RWPE2 (cell line): Measurements from ENCODE around the gene CLDN6.
"Not testable (repeated sequence)": the region's sequence is repeated elsewhere in the genome, so short reads cannot be mapped to it uniquely, and the experiment has no call there.

Source experiments
- ATAC-seq: fragments of 200-7000 bp; cut with Tn5 transposase; 3 replicates; pipeline ENCODE4 v1.9.1; 2021; ENCODE audit warnings: low read depth
- DNase-seq: peaks from one replicate; pipeline ENCODE4 v3.0.0-alpha.2; 2020; ENCODE audit warnings: low spot score
- H3K27ac ChIP-seq: fragments of 450-650 bp; 2 replicates; pipeline ENCODE4 v1.5.1; 2017; ENCODE audit warnings: mild to moderate bottlenecking; ENCODE audit not compliant: poor library complexity, severe bottlenecking
- H3K27me3 ChIP-seq: fragments of 250-450 bp; sonication (Bioruptor Pico); 2 replicates; pipeline ENCODE4 v1.5.1; 2021; ENCODE audit warnings: mild to moderate bottlenecking, moderate library complexity; ENCODE audit not compliant: insufficient read depth, poor library complexity, severe bottlenecking
- H3K36me3 ChIP-seq: fragments of 250-450 bp; sonication (Bioruptor Pico); 2 replicates; pipeline ENCODE4 v1.5.1; 2020; ENCODE audit warnings: low read depth, mild to moderate bottlenecking, moderate library complexity
- H3K4me1 ChIP-seq: fragments of 250-450 bp; sonication (Bioruptor Pico); 2 replicates; pipeline ENCODE4 v1.5.1; 2021; ENCODE audit warnings: mild to moderate bottlenecking, moderate library complexity; ENCODE audit not compliant: insufficient read depth, poor library complexity, severe bottlenecking
- H3K4me3 ChIP-seq: fragments of 250-450 bp; sonication (Bioruptor Pico); 2 replicates; pipeline ENCODE4 v1.5.1; 2021; ENCODE audit warnings: mild to moderate bottlenecking, moderate library complexity; ENCODE audit not compliant: severe bottlenecking
- H3K9me3 ChIP-seq: fragments of 250-450 bp; sonication (Bioruptor Pico); 2 replicates; pipeline ENCODE4 v1.5.1; 2021; ENCODE audit warnings: mild to moderate bottlenecking, moderate library complexity; ENCODE audit not compliant: severe bottlenecking
- CTCF ChIP-seq: fragments of 450-650 bp; IDR thresholded peaks from one replicate; pipeline ENCODE4 v1.5.1; 2017; ENCODE audit warnings: mild to moderate bottlenecking, moderate library complexity; ENCODE audit not compliant: poor library complexity, severe bottlenecking

The CLDN6 gene

GRCh38 chr16:3059041-3059722 is 41.2 kb upstream of the CLDN6 start:
- no peaks in the 10 kb centered on the region for H3K4me1 ChIP-seq
- peak; percentile 98 for TF ChIP-seq CTCF
- peak overlapping the region; percentile 35 for H3K27ac ChIP-seq
- ATAC-seq (peak; percentile 87), DNase-seq (no peak)
- H3K36me3 ChIP-seq: no peaks in the 10 kb centered on the region
- peak overlapping the region; percentile 98 for H3K4me3 ChIP-seq
- H3K9me3 ChIP-seq: no peaks in the 10 kb centered on the region
- no peaks in the 10 kb centered on the region for H3K27me3 ChIP-seq

- Histone ChIP-seq H3K27ac (peak overlapping the region; percentile 35), H3K4me1 (no peaks in the 10 kb centered on the region), H3K27me3 (no peaks in the 10 kb centered on the region), H3K4me3 (peak overlapping the region; percentile 98), H3K9me3 (no peaks in the 10 kb centered on the region), H3K36me3 (no peaks in the 10 kb centered on the region)
- no peak for TF ChIP-seq CTCF
- no peak for DNase-seq
- ATAC-seq: peak; percentile 40
Observed at GRCh38 chr16:3058139-3059030, 40.4 kb upstream of the CLDN6 start.

- H3K4me1 ChIP-seq: no peaks in the 10 kb centered on the region
- no peaks in the 10 kb centered on the region for H3K27me3 ChIP-seq
- ATAC-seq (no peak), DNase-seq (no peak)
- H3K36me3 ChIP-seq: no peaks in the 10 kb centered on the region
- H3K27ac ChIP-seq: no peak overlapping the region
- no peaks in the 10 kb centered on the region for H3K9me3 ChIP-seq
- H3K4me3 ChIP-seq: no peak overlapping the region
- no peak for TF ChIP-seq CTCF
Observed at GRCh38 chr16:3057181-3058138, 39.5 kb upstream of the CLDN6 start.

- H3K4me3 ChIP-seq: no peak overlapping the region
- no peaks in the 10 kb centered on the region for H3K27me3 ChIP-seq
- no peak for TF ChIP-seq CTCF
- H3K36me3 ChIP-seq: no peaks in the 10 kb centered on the region
- no peaks in the 10 kb centered on the region for H3K4me1 ChIP-seq
- no peak for ATAC-seq
- no peak overlapping the region for H3K27ac ChIP-seq
- no peaks in the 10 kb centered on the region for H3K9me3 ChIP-seq
- no peak for DNase-seq
Observed at GRCh38 chr16:3056336-3057180, 38.6 kb upstream of the CLDN6 start.

GRCh38 chr16:3055734-3056115 is 37.7 kb upstream of the CLDN6 start:
- not testable (repeated sequence) for H3K4me1 ChIP-seq, H3K4me3 ChIP-seq, DNase-seq, H3K27me3 ChIP-seq, ATAC-seq, H3K9me3 ChIP-seq, H3K36me3 ChIP-seq, H3K27ac ChIP-seq
